GM12801 (cell line): ENCODE results near the gene CLBA1.

Experiments
- CTCF ChIP-seq: IDR thresholded peaks from one replicate; pipeline ENCODE4 v1.5.1; 2011; ENCODE audit warnings: control low read depth; ENCODE audit not compliant: insufficient read length; ENCODE audit errors: extremely low read depth

CLBA1 gene

GRCh38 chr14:104966261-104966865, 19.2 kb upstream of the CLBA1 start:
- TF ChIP-seq CTCF, result no peak

- TF ChIP-seq CTCF, result no peak
Observed at GRCh38 chr14:104966981-104967385, 18.6 kb upstream of the CLBA1 start.

- TF ChIP-seq CTCF, result no peak
Observed at GRCh38 chr14:104967386-104968152, 18.0 kb upstream of the CLBA1 start.

GRCh38 chr14:104968153-104968527, 17.4 kb upstream of the CLBA1 start:
- TF ChIP-seq CTCF, result no peak

GRCh38 chr14:104968541-104969401, 16.8 kb upstream of the CLBA1 start:
- no peak for TF ChIP-seq CTCF

GRCh38 chr14:104969741-104970230, 15.8 kb upstream of the CLBA1 start:
- TF ChIP-seq CTCF, result no peak
